ENCODE measurements around the gene NHSL1. TPM values are rescaled to one million over a fixed set of nuclear protein-coding genes. Genes with fewer than 3 reads are reported as not detected.

Gene NHSL1
- total and polyA plus RNA-seq, 2 of the 8 experiments (the other 6 are each of a cell fraction or from before 2014, with no cell fraction given), result 7.2 to 32.4 TPM

DNA sequence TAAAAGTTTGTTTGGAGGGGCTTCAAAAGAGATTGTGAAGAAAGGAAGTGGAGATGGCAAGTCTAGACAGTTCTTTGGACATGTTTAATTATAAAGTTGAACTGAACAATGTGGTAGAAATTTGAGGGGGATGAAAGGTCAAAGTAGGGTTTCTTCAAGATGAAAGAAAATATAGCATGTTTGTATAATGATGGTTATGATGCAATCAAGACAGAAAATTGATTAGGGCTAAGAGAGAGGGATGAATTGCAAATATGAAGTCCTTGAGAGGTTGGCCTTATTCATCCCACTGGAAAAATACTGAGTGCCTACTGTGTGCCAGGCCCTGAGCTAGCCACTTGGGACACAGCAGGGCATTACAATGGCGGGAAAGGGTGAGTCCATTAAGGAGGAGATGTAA, 37.6 kb downstream of the NHSL1 start (continued):
- TF ChIP-seq, protein P1, sequence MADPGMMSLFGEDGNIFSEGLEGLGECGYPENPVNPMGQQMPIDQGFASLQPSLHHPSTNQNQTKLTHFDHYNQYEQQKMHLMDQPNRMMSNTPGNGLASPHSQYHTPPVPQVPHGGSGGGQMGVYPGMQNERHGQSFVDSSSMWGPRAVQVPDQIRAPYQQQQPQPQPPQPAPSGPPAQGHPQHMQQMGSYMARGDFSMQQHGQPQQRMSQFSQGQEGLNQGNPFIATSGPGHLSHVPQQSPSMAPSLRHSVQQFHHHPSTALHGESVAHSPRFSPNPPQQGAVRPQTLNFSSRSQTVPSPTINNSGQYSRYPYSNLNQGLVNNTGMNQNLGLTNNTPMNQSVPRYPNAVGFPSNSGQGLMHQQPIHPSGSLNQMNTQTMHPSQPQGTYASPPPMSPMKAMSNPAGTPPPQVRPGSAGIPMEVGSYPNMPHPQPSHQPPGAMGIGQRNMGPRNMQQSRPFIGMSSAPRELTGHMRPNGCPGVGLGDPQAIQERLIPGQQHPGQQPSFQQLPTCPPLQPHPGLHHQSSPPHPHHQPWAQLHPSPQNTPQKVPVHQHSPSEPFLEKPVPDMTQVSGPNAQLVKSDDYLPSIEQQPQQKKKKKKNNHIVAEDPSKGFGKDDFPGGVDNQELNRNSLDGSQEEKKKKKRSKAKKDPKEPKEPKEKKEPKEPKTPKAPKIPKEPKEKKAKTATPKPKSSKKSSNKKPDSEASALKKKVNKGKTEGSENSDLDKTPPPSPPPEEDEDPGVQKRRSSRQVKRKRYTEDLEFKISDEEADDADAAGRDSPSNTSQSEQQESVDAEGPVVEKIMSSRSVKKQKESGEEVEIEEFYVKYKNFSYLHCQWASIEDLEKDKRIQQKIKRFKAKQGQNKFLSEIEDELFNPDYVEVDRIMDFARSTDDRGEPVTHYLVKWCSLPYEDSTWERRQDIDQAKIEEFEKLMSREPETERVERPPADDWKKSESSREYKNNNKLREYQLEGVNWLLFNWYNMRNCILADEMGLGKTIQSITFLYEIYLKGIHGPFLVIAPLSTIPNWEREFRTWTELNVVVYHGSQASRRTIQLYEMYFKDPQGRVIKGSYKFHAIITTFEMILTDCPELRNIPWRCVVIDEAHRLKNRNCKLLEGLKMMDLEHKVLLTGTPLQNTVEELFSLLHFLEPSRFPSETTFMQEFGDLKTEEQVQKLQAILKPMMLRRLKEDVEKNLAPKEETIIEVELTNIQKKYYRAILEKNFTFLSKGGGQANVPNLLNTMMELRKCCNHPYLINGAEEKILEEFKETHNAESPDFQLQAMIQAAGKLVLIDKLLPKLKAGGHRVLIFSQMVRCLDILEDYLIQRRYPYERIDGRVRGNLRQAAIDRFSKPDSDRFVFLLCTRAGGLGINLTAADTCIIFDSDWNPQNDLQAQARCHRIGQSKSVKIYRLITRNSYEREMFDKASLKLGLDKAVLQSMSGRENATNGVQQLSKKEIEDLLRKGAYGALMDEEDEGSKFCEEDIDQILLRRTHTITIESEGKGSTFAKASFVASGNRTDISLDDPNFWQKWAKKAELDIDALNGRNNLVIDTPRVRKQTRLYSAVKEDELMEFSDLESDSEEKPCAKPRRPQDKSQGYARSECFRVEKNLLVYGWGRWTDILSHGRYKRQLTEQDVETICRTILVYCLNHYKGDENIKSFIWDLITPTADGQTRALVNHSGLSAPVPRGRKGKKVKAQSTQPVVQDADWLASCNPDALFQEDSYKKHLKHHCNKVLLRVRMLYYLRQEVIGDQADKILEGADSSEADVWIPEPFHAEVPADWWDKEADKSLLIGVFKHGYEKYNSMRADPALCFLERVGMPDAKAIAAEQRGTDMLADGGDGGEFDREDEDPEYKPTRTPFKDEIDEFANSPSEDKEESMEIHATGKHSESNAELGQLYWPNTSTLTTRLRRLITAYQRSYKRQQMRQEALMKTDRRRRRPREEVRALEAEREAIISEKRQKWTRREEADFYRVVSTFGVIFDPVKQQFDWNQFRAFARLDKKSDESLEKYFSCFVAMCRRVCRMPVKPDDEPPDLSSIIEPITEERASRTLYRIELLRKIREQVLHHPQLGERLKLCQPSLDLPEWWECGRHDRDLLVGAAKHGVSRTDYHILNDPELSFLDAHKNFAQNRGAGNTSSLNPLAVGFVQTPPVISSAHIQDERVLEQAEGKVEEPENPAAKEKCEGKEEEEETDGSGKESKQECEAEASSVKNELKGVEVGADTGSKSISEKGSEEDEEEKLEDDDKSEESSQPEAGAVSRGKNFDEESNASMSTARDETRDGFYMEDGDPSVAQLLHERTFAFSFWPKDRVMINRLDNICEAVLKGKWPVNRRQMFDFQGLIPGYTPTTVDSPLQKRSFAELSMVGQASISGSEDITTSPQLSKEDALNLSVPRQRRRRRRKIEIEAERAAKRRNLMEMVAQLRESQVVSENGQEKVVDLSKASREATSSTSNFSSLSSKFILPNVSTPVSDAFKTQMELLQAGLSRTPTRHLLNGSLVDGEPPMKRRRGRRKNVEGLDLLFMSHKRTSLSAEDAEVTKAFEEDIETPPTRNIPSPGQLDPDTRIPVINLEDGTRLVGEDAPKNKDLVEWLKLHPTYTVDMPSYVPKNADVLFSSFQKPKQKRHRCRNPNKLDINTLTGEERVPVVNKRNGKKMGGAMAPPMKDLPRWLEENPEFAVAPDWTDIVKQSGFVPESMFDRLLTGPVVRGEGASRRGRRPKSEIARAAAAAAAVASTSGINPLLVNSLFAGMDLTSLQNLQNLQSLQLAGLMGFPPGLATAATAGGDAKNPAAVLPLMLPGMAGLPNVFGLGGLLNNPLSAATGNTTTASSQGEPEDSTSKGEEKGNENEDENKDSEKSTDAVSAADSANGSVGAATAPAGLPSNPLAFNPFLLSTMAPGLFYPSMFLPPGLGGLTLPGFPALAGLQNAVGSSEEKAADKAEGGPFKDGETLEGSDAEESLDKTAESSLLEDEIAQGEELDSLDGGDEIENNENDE (IDR thresholded peaks at IDR 0.05; ENCODE audit: insufficient replicate concordance, low read length), result no peak
